ENCODE measurements around the gene UNC93B1. TPM values are rescaled to one million over a fixed set of nuclear protein-coding genes. Genes with fewer than 3 reads are reported as not detected.
"Not testable (repeated sequence)": the region's sequence is repeated elsewhere in the genome, so short reads cannot be mapped to it uniquely, and the experiment has no call there.

Gene UNC93B1
- total RNA-seq, 1 donor: 62.7 TPM

GRCh38 chr11:67997475-67997921 is 6.4 kb downstream of the UNC93B1 start:
- Histone ChIP-seq H3K9me3 (ENCODE audit: low read depth, low read length) (no peaks in the 10 kb centered on the region), H3K27me3 (ENCODE audit: insufficient read depth, low read length) (no peaks in the 10 kb centered on the region), H3K4me1 (ENCODE audit: insufficient read depth, low read length) (peaks cover 63% of the 10 kb centered on the region), H3K4me3 (ENCODE audit: low read length) (no peak overlapping the region)

GRCh38 chr11:67996622-67997474 is 7.0 kb downstream of the UNC93B1 start:
- Histone ChIP-seq H3K4me1 (ENCODE audit: insufficient read depth, low read length) (peaks cover 57% of the 10 kb centered on the region), H3K27me3 (ENCODE audit: insufficient read depth, low read length) (no peaks in the 10 kb centered on the region), H3K4me3 (ENCODE audit: low read length) (no peak overlapping the region), H3K9me3 (ENCODE audit: low read depth, low read length) (no peaks in the 10 kb centered on the region)

- H3K9me3 ChIP-seq (ENCODE audit: low read depth, low read length): no peaks in the 10 kb centered on the region
- H3K4me3 ChIP-seq (ENCODE audit: low read length): no peak overlapping the region
- no peaks in the 10 kb centered on the region for H3K27me3 ChIP-seq (ENCODE audit: insufficient read depth, low read length)
- H3K4me1 ChIP-seq (ENCODE audit: insufficient read depth, low read length): peaks cover 49% of the 10 kb centered on the region
These were observed 7.8 kb downstream of the UNC93B1 start for GRCh38 chr11:67996051-67996450.

- H3K9me3 ChIP-seq (ENCODE audit: low read depth, low read length); H3K4me3 ChIP-seq (ENCODE audit: low read length); H3K27me3 ChIP-seq (ENCODE audit: insufficient read depth, low read length): not testable (repeated sequence)
- peaks cover 47% of the 10 kb centered on the region for H3K4me1 ChIP-seq (ENCODE audit: insufficient read depth, low read length)
These were observed 8.3 kb downstream of the UNC93B1 start for GRCh38 chr11:67995579-67995978.

- not testable (repeated sequence) for H3K27me3 ChIP-seq (ENCODE audit: insufficient read depth, low read length); H3K4me3 ChIP-seq (ENCODE audit: low read length); H3K9me3 ChIP-seq (ENCODE audit: low read depth, low read length)
- H3K4me1 ChIP-seq (ENCODE audit: insufficient read depth, low read length): peaks cover 43% of the 10 kb centered on the region
These were observed 8.8 kb downstream of the UNC93B1 start for GRCh38 chr11:67995129-67995528.

- not testable (repeated sequence) for H3K4me3 ChIP-seq (ENCODE audit: low read length); H3K27me3 ChIP-seq (ENCODE audit: insufficient read depth, low read length); H3K9me3 ChIP-seq (ENCODE audit: low read depth, low read length)
- peaks cover 39% of the 10 kb centered on the region for H3K4me1 ChIP-seq (ENCODE audit: insufficient read depth, low read length)
These were observed 9.5 kb downstream of the UNC93B1 start for GRCh38 chr11:67994387-67994786.

- H3K4me1 ChIP-seq (ENCODE audit: insufficient read depth, low read length): peaks cover 33% of the 10 kb centered on the region
These were observed 10.1 kb downstream of the UNC93B1 start for GRCh38 chr11:67993821-67994220.

GRCh38 chr11:67991347-67992121 is 12.4 kb downstream of the UNC93B1 start:
- H3K4me1 ChIP-seq (ENCODE audit: insufficient read depth, low read length): peaks cover 12% of the 10 kb centered on the region
- not testable (repeated sequence) for H3K4me3 ChIP-seq (ENCODE audit: low read length)

More at GRCh38 chr11:67993821-67994220, 10.1 kb downstream of the UNC93B1 start:
- not testable (repeated sequence) for H3K9me3 ChIP-seq (ENCODE audit: low read depth, low read length); H3K27me3 ChIP-seq (ENCODE audit: insufficient read depth, low read length); H3K4me3 ChIP-seq (ENCODE audit: low read length)

GRCh38 chr11:67990546-67991346 is 13.2 kb downstream of the UNC93B1 start:
- H3K4me3 ChIP-seq (ENCODE audit: low read length); H3K27me3 ChIP-seq (ENCODE audit: insufficient read depth, low read length); H3K4me1 ChIP-seq (ENCODE audit: insufficient read depth, low read length); H3K9me3 ChIP-seq (ENCODE audit: low read depth, low read length): not testable (repeated sequence)

More at GRCh38 chr11:67991347-67992121, 12.4 kb downstream of the UNC93B1 start:
- H3K27me3 ChIP-seq (ENCODE audit: insufficient read depth, low read length); H3K9me3 ChIP-seq (ENCODE audit: low read depth, low read length): not testable (repeated sequence)

- not testable (repeated sequence) for H3K4me3 ChIP-seq (ENCODE audit: low read length); H3K9me3 ChIP-seq (ENCODE audit: low read depth, low read length); H3K27me3 ChIP-seq (ENCODE audit: insufficient read depth, low read length); H3K4me1 ChIP-seq (ENCODE audit: insufficient read depth, low read length)
These were observed 18.6 kb downstream of the UNC93B1 start for GRCh38 chr11:67985302-67985701.

- Histone ChIP-seq H3K9me3 (ENCODE audit: low read depth, low read length) (no peaks in the 10 kb centered on the region), H3K4me1 (ENCODE audit: insufficient read depth, low read length) (no peaks in the 10 kb centered on the region), H3K27me3 (ENCODE audit: insufficient read depth, low read length) (no peaks in the 10 kb centered on the region), H3K4me3 (ENCODE audit: low read length) (no peak overlapping the region)
These were observed 19.9 kb downstream of the UNC93B1 start for GRCh38 chr11:67983951-67984350.

- H3K9me3 ChIP-seq (ENCODE audit: low read depth, low read length); H3K4me3 ChIP-seq (ENCODE audit: low read length); H3K4me1 ChIP-seq (ENCODE audit: insufficient read depth, low read length); H3K27me3 ChIP-seq (ENCODE audit: insufficient read depth, low read length): not testable (repeated sequence)
These were observed 21.5 kb downstream of the UNC93B1 start for GRCh38 chr11:67982255-67982857.

- H3K4me3 ChIP-seq (ENCODE audit: low read length); H3K9me3 ChIP-seq (ENCODE audit: low read depth, low read length); H3K27me3 ChIP-seq (ENCODE audit: insufficient read depth, low read length); H3K4me1 ChIP-seq (ENCODE audit: insufficient read depth, low read length): not testable (repeated sequence)
These were observed 22.7 kb downstream of the UNC93B1 start for GRCh38 chr11:67981226-67981625.

GRCh38 chr11:67978766-67979418 is 25.0 kb downstream of the UNC93B1 start:
- H3K27me3 ChIP-seq (ENCODE audit: insufficient read depth, low read length); H3K9me3 ChIP-seq (ENCODE audit: low read depth, low read length); H3K4me3 ChIP-seq (ENCODE audit: low read length); H3K4me1 ChIP-seq (ENCODE audit: insufficient read depth, low read length): not testable (repeated sequence)
